Measurements from ENCODE around the gene PLA2G2C.
"Not testable (repeated sequence)": the region's sequence is repeated elsewhere in the genome, so short reads cannot be mapped to it uniquely, and the experiment has no call there.

DNA sequence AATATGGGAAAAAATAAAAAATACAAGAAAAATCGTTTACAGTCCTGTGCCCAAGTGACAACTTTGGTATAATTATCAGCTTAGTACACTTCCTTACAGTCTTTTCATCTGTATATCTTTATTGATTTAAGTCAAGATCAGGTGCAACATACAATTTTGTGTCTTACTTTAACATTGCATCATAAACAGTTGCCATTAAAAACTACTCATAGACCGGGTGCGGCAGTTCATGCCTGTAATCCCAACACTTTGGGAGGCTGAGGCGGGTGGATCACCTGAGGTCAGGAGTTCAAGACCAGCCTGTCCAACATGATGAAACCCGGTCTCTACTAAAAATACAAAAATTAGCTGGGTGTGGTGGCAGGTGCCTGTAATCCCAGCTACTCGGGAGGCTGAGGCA, 32.7 kb upstream of the PLA2G2C start:
- not testable (repeated sequence) for TF ChIP-seq POLR2A, POLR2AphosphoS5, EP300 (IDR thresholded peaks at IDR 0.05)
- TF ChIP-seq, protein P1, sequence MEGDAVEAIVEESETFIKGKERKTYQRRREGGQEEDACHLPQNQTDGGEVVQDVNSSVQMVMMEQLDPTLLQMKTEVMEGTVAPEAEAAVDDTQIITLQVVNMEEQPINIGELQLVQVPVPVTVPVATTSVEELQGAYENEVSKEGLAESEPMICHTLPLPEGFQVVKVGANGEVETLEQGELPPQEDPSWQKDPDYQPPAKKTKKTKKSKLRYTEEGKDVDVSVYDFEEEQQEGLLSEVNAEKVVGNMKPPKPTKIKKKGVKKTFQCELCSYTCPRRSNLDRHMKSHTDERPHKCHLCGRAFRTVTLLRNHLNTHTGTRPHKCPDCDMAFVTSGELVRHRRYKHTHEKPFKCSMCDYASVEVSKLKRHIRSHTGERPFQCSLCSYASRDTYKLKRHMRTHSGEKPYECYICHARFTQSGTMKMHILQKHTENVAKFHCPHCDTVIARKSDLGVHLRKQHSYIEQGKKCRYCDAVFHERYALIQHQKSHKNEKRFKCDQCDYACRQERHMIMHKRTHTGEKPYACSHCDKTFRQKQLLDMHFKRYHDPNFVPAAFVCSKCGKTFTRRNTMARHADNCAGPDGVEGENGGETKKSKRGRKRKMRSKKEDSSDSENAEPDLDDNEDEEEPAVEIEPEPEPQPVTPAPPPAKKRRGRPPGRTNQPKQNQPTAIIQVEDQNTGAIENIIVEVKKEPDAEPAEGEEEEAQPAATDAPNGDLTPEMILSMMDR (IDR thresholded peaks at IDR 0.05) = not testable (repeated sequence)
